ENCODE data around the gene FAM210A. TPM values are rescaled to one million over a fixed set of nuclear protein-coding genes. Genes with fewer than 3 reads are reported as not detected.
"Not testable (repeated sequence)": the region's sequence is repeated elsewhere in the genome, so short reads cannot be mapped to it uniquely, and the experiment has no call there.

The FAM210A gene
- total and polyA plus RNA-seq, 9 of the 15 experiments (the other 6 are each of a cell fraction or from before 2014, with no cell fraction given) = 8.3 to 41.7 (median 19.1) TPM

DNA sequence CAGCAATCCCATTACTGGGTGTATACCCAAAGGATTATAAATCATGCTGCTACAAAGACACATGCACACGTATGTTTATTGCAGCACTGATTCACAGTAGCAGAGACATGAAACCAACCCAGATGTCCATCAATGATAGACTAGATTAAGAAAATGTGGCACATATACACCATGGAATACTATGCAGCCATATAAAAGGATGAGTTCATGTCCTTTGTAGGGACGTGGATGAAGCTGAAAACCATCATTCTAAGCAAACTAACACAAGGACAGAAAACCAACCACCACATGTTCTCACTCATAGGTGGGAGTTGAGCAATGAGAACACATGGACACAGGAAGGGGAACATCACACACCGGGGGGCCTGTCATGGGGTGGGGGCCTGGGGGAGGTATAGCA lies 25.2 kb upstream of the FAM210A start:
- 73% methylated on average over 2 of the region's 3 CpGs for WGBS (ENCODE audit: insufficient coverage, low coverage, missing lambda C conversion rate)
- TF ChIP-seq ZNF146 (CRISPR knock-in tag; IDR thresholded peaks at IDR 0.05; ENCODE audit: unreplicated experiment) = peak; percentile 60
- TF ChIP-seq SUPT5H (IDR thresholded peaks at IDR 0.05) = peak; percentile 24; the same call in 1 of the 2 replicates
- FAIRE-seq; H3K27me3 ChIP-seq (ENCODE audit: control insufficient read depth in 2 of 2, insufficient read depth in 2 of 2, low read length in 2 of 2); ATAC-seq; H3K4me3 ChIP-seq; intact Hi-C loops (cut with micrococcal nuclease); DNase-seq (ENCODE audit: extremely low read depth in 1 of 4, low spot score in 3 of 4); H3K9me1 ChIP-seq (ENCODE audit: control insufficient read depth, insufficient read depth, low read length); in situ Hi-C loops (cut with MboI); CTCF ChIA-PET (ENCODE audit: low intra/inter-chr PET ratio); H3K27ac ChIP-seq (ENCODE audit: extremely low read depth, low read depth, low read length); POLR2A ChIA-PET; H3K9ac ChIP-seq (ENCODE audit: insufficient read depth in 1 of 2, low read depth in 2 of 2, low read length in 2 of 2); H2AFZ ChIP-seq (ENCODE audit: low read depth, low read length); H3K4me2 ChIP-seq (ENCODE audit: insufficient read depth, low read length); H4K20me1 ChIP-seq (replicated peaks; ENCODE audit: control insufficient read depth, insufficient read depth, low read length); H3K79me2 ChIP-seq (ENCODE audit: control insufficient read depth, insufficient read depth, low read length); BruUV-seq (replicated peaks); H3K9me3 ChIP-seq (replicated peaks; ENCODE audit: control insufficient read depth, insufficient read depth, low read depth, low read length); H3K4me1 ChIP-seq (replicated peaks in 1 of 2; ENCODE audit: control insufficient read depth in 2 of 2, insufficient read depth in 2 of 2, low read length in 2 of 2): not testable (repeated sequence)
- peaks cover 75% of the 10 kb centered on the region for H3K36me3 ChIP-seq (ENCODE audit: control insufficient read depth, insufficient read depth, low read length)

DNA sequence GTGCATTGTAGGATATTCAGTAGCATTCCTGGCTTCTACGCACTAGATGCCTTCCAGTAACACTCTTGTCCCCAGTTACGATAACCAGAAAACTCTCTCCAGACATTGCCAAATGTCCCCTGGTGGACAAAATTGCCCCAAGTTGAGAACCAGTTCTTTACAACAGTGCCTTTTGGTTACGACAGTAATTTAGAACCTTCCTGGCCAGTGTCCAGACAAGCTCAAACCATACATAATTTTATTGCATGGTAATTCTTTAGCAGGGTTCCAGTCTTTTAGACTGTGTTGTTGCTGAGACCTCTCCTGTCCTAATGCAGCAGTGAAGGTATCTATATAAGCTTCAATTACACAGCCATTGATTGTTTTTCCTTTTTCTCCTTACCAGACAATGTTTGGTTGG lies 20.3 kb upstream of the FAM210A start:
- no peak overlapping the region for H3K4me2 ChIP-seq (ENCODE audit: insufficient read depth, low read length)
- H3K9ac ChIP-seq (ENCODE audit: insufficient read depth in 1 of 2, low read depth in 2 of 2, low read length in 2 of 2) = no peak overlapping the region
- peaks cover 75% of the 10 kb centered on the region for H3K36me3 ChIP-seq (ENCODE audit: control insufficient read depth, insufficient read depth, low read length)
- POLR2A ChIA-PET = no interaction called here
- no peaks in the 10 kb centered on the region for H3K27me3 ChIP-seq (ENCODE audit: control insufficient read depth in 2 of 2, insufficient read depth in 2 of 2, low read length in 2 of 2)
- no peaks in the 10 kb centered on the region; the same call in 1 of the 2 replicates for H4K20me1 ChIP-seq (replicated peaks; ENCODE audit: control insufficient read depth, insufficient read depth, low read length)
- FAIRE-seq (no peak), ATAC-seq (no peak; the same call in 2 of the 3 replicates), DNase-seq (ENCODE audit: extremely low read depth in 1 of 4, low spot score in 3 of 4) (no peak)
- no peak overlapping the region for H3K4me3 ChIP-seq
- no peaks in the 10 kb centered on the region for H3K4me1 ChIP-seq (replicated peaks in 1 of 2; ENCODE audit: control insufficient read depth in 2 of 2, insufficient read depth in 2 of 2, low read length in 2 of 2)
- CTCF ChIA-PET (ENCODE audit: low intra/inter-chr PET ratio) = no interaction called here
- H3K27ac ChIP-seq (ENCODE audit: extremely low read depth, low read depth, low read length) = no peak overlapping the region
- no peaks in the 10 kb centered on the region for H3K79me2 ChIP-seq (ENCODE audit: control insufficient read depth, insufficient read depth, low read length)
- TF ChIP-seq HDGF (IDR thresholded peaks at IDR 0.05) (no peak), RFX7 (CRISPR knock-in tag; IDR thresholded peaks at IDR 0.05) (no peak), NR3C1 (CRISPR knock-in tag; IDR thresholded peaks at IDR 0.05) (no peak), GTF3C2 (IDR thresholded peaks at IDR 0.05; ENCODE audit: borderline replicate concordance, extremely low read depth, insufficient read length) (no peak), KAT2B (IDR thresholded peaks at IDR 0.05; ENCODE audit: low read depth, low read length) (no peak), HEY1 (CRISPR knock-in tag; IDR thresholded peaks at IDR 0.05; ENCODE audit: borderline replicate concordance) (no peak), RBM15 (IDR thresholded peaks at IDR 0.05; ENCODE audit: insufficient read depth, low read length) (no peak), ZNF23 (CRISPR knock-in tag; IDR thresholded peaks at IDR 0.05) (no peak), ZNF311 (CRISPR knock-in tag; IDR thresholded peaks at IDR 0.05) (no peak), MECOM (CRISPR knock-in tag; IDR thresholded peaks at IDR 0.05) (no peak), ZNF134 (CRISPR knock-in tag; conservative IDR thresholded peaks at IDR 0.05) (no peak)
- no peaks in the 10 kb centered on the region for H3K9me3 ChIP-seq (replicated peaks; ENCODE audit: control insufficient read depth, insufficient read depth, low read depth, low read length)
- BruUV-seq (replicated peaks) = no TSS peak
- no peak overlapping the region for H2AFZ ChIP-seq (ENCODE audit: low read depth, low read length)
- peaks cover 3% of the 10 kb centered on the region for H3K9me1 ChIP-seq (ENCODE audit: control insufficient read depth, insufficient read depth, low read length)
- in situ Hi-C loops (cut with MboI) (no loop called here), intact Hi-C loops (cut with micrococcal nuclease) (no loop called here)
- 95% methylated on average over 3 of the region's 3 CpGs for WGBS (ENCODE audit: insufficient coverage, low coverage, missing lambda C conversion rate)

Measured in K562 (cell line).